Keratinocyte (primary cell): ENCODE measurements around the gene CDH12. TPM values are rescaled to one million over a fixed set of nuclear protein-coding genes. Genes with fewer than 3 reads are reported as not detected.
"Not testable (repeated sequence)": the region's sequence is repeated elsewhere in the genome, so short reads cannot be mapped to it uniquely, and the experiment has no call there.

ENCODE experiments used
- DNase-seq: peaks from one replicate; pipeline ENCODE4 v3.0.0-alpha.2; 2011; ENCODE audit warnings: low read depth, missing footprints, low spot score
- FAIRE-seq: peaks from 2 replicates; lab custom pipeline; 2011; peaks lifted over from hg19 to GRCh38; lab: Jason Lieb, UNC
- H2AFZ ChIP-seq: 2 replicates; pipeline ENCODE4 v1.6.0; 2012; ENCODE audit warnings: low read length, control low read depth, inconsistent platforms; ENCODE audit not compliant: control insufficient read depth
- H3K27ac ChIP-seq: 2 replicates; pipeline ENCODE4 v1.5.1; 2011; ENCODE audit warnings: low read length; ENCODE audit not compliant: control insufficient read depth, insufficient read depth
- H3K27me3 ChIP-seq: 3 replicates; pipeline ENCODE4 v1.6.0; 2011; ENCODE audit warnings: low read length; ENCODE audit not compliant: control insufficient read depth, insufficient read depth; ENCODE audit errors: extremely low read depth
- H3K36me3 ChIP-seq, 2 experiments: 2 replicates in 1 of 2; 3 replicates in 1 of 2; pipeline ENCODE4 v1.5.1; 2011; ENCODE audit warnings: low read length in 2 of 2, mild to moderate bottlenecking in 1 of 2; ENCODE audit not compliant: control insufficient read depth in 2 of 2, insufficient read depth in 2 of 2; ENCODE audit errors: extremely low read depth in 1 of 2
- H3K4me1 ChIP-seq: 3 replicates; pipeline ENCODE4 v1.5.1; 2011; ENCODE audit warnings: low read length; ENCODE audit not compliant: control insufficient read depth, insufficient read depth; ENCODE audit errors: extremely low read depth
- H3K4me2 ChIP-seq: 3 replicates; pipeline ENCODE4 v1.6.0; 2011; ENCODE audit warnings: low read depth, low read length; ENCODE audit not compliant: control insufficient read depth, insufficient read depth; ENCODE audit errors: extremely low read depth
- H3K4me3 ChIP-seq, 3 experiments: fragments of 200-600 bp in 1 of 3; sonication (generic) in 1 of 3; 2 replicates in 2 of 3; 3 replicates in 1 of 3; pipeline ENCODE4 v1.5.1; 2011 to 2016; ENCODE audit warnings: low read length in 3 of 3, mild to moderate bottlenecking in 3 of 3, control low read depth in 2 of 3, inconsistent platforms in 1 of 3, low read depth in 1 of 3, mixed read lengths in 1 of 3, mixed run types in 1 of 3, moderate library complexity in 1 of 3; ENCODE audit not compliant: control insufficient read depth in 2 of 3, insufficient read depth in 2 of 3; ENCODE audit errors: extremely low read depth in 1 of 3
- H3K79me2 ChIP-seq: 2 replicates; pipeline ENCODE4 v1.6.0; 2012; ENCODE audit warnings: low read length; ENCODE audit not compliant: control insufficient read depth, insufficient read depth
- H3K9ac ChIP-seq: 3 replicates; pipeline ENCODE4 v1.6.0; 2011; ENCODE audit warnings: low read length; ENCODE audit not compliant: control insufficient read depth, insufficient read depth; ENCODE audit errors: extremely low read depth
- H3K9me1 ChIP-seq: 3 replicates; pipeline ENCODE4 v1.6.0; 2011; ENCODE audit warnings: low read length; ENCODE audit not compliant: control insufficient read depth, insufficient read depth; ENCODE audit errors: extremely low read depth
- H3K9me3 ChIP-seq: 2 replicates; pipeline ENCODE4 v1.5.1; 2012; ENCODE audit warnings: low read depth, low read length; ENCODE audit not compliant: control insufficient read depth
- H4K20me1 ChIP-seq: 3 replicates; pipeline ENCODE4 v1.6.0; 2011; ENCODE audit warnings: low read length; ENCODE audit not compliant: control insufficient read depth, insufficient read depth; ENCODE audit errors: extremely low read depth
- CTCF ChIP-seq, 3 experiments: IDR thresholded peaks in 1 of 3; conservative IDR thresholded peaks in 1 of 3; optimal IDR thresholded peaks in 1 of 3; 2 replicates in 2 of 3; 3 replicates in 1 of 3; pipeline versions ENCODE3 to v1.5.1; 2011; ENCODE audit warnings: low read length in 3 of 3, mild to moderate bottlenecking in 3 of 3, moderate library complexity in 2 of 3, control low read depth in 1 of 3, inconsistent platforms in 1 of 3; ENCODE audit not compliant: insufficient read depth in 2 of 3; ENCODE audit errors: extremely low read depth in 1 of 3
- EZH2 ChIP-seq: IDR thresholded peaks from one replicate; pipeline ENCODE4 v1.6.1; 2012; ENCODE audit warnings: inconsistent platforms, mild to moderate bottlenecking, low read length, moderate library complexity
- dilution Hi-C: fragments of 300-500 bp; cut with MboI; formaldehyde crosslinking; loops from one replicate; pipeline ENCODE4 v1.7.0; 2020; ENCODE audit warnings: low sequenced_read_pairs; ENCODE audit not compliant: extremely low pct_ligation_motif_present
- polyA plus RNA-seq, 5 experiments: library from polyadenylated mRNA; depleted of rRNA in 3 of 5; stranded (reverse) in 3 of 5; stranded (forward) in 1 of 5; unstranded in 1 of 5; fragments of >200 nt; gene quantifications; 1 replicate in 1 of 5; 2 replicates in 3 of 5; 3 replicates in 1 of 5; pipeline versions ENCODE4 v1.2.1 to v1.2.3, GENCODE V29; 2011 to 2012; ENCODE audit warnings: missing spikeins in 2 of 5, low read depth in 1 of 5, low replicate concordance in 1 of 5

CDH12 gene
- polyA plus RNA-seq, 1 donor (not counting 4 experiments of a cell fraction or from before 2014, with no cell fraction given) = not detected

- Histone ChIP-seq H3K27me3 (no peaks in the 10 kb centered on the region), H3K27ac (no peak overlapping the region), H3K4me2 (no peak overlapping the region), H3K9me1 (no peaks in the 10 kb centered on the region), H3K79me2 (no peaks in the 10 kb centered on the region), H3K9ac (no peak overlapping the region), H4K20me1 (no peaks in the 10 kb centered on the region), H3K9me3 (no peaks in the 10 kb centered on the region), H3K4me3 (no peak overlapping the region), H2AFZ (no peak overlapping the region), H3K36me3 (no peaks in the 10 kb centered on the region), H3K4me1 (no peaks in the 10 kb centered on the region)
- DNase-seq (no peak), FAIRE-seq (no peak)
- TF ChIP-seq EZH2 = no peak
- no peak for TF ChIP-seq CTCF (optimal IDR thresholded peaks at IDR 0.05 in 1 of 3, IDR thresholded peaks at IDR 0.05 in 1 of 3, conservative IDR thresholded peaks at IDR 0.05 in 1 of 3; ENCODE audit: extremely low read depth in 1 of 3, insufficient read depth in 2 of 3, low read length in 3 of 3)
- dilution Hi-C loops = no loop called here
These were observed 630.1 kb downstream of the CDH12 start for GRCh38 chr5:22223079-22223478.

- H3K36me3 ChIP-seq, H3K4me1 ChIP-seq, H3K9ac ChIP-seq, H2AFZ ChIP-seq, H3K9me1 ChIP-seq, H3K79me2 ChIP-seq, dilution Hi-C loops, H3K27ac ChIP-seq, H3K4me2 ChIP-seq, H3K27me3 ChIP-seq, DNase-seq, H3K4me3 ChIP-seq, H3K9me3 ChIP-seq, H4K20me1 ChIP-seq: not testable (repeated sequence)
- peak; percentile 75 for FAIRE-seq
These were observed 639.2 kb downstream of the CDH12 start for GRCh38 chr5:22213703-22214495.

- DNase-seq, H3K9ac ChIP-seq, dilution Hi-C loops, H3K4me2 ChIP-seq, H3K4me1 ChIP-seq, H3K27me3 ChIP-seq, H4K20me1 ChIP-seq, H3K79me2 ChIP-seq, FAIRE-seq, H3K4me3 ChIP-seq, H3K9me3 ChIP-seq, H3K27ac ChIP-seq, H2AFZ ChIP-seq, H3K36me3 ChIP-seq, H3K9me1 ChIP-seq: not testable (repeated sequence)
These were observed 640.7 kb downstream of the CDH12 start for GRCh38 chr5:22212254-22212991.

GRCh38 chr5:22208463-22208862 is 644.7 kb downstream of the CDH12 start:
- not testable (repeated sequence) for H3K27ac ChIP-seq, H3K79me2 ChIP-seq

More at GRCh38 chr5:22208463-22208862, 644.7 kb downstream of the CDH12 start:
- H3K4me1 ChIP-seq, H3K4me3 ChIP-seq, H3K9me1 ChIP-seq, H2AFZ ChIP-seq, dilution Hi-C loops, H3K4me2 ChIP-seq, H3K27me3 ChIP-seq, H4K20me1 ChIP-seq, H3K9ac ChIP-seq, DNase-seq, H3K9me3 ChIP-seq, FAIRE-seq, H3K36me3 ChIP-seq: not testable (repeated sequence)
